H9 (cell line): ENCODE measurements around the gene GPC6. TPM values are rescaled to one million over a fixed set of nuclear protein-coding genes. Genes with fewer than 3 reads are reported as not detected.

Experiments used
- DNase-seq: peaks from one replicate; pipeline ENCODE4 v3.0.0-alpha.2; 2017
- H2AFZ ChIP-seq: one replicate; pipeline ENCODE4 v1.6.1; 2013; ENCODE audit warnings: mild to moderate bottlenecking, low read length, control low read depth, moderate library complexity
- H2AK5ac ChIP-seq: 2 replicates; pipeline ENCODE4 v1.6.1; 2013; ENCODE audit warnings: low read length, control low read depth, mixed read lengths; ENCODE audit not compliant: insufficient read length
- H2BK120ac ChIP-seq: one replicate; pipeline ENCODE4 v1.6.1; 2013; ENCODE audit warnings: low read depth, mild to moderate bottlenecking, low read length, control low read depth, inconsistent platforms; ENCODE audit not compliant: poor library complexity, severe bottlenecking
- H2BK12ac ChIP-seq: 2 replicates; pipeline ENCODE4 v1.6.1; 2013; ENCODE audit warnings: low read length, control low read depth, mixed read lengths, low read depth; ENCODE audit not compliant: insufficient read length
- H2BK15ac ChIP-seq: 2 replicates; pipeline ENCODE4 v1.6.1; 2013; ENCODE audit warnings: low read depth, low read length, control low read depth
- H2BK20ac ChIP-seq: one replicate; pipeline ENCODE4 v1.6.1; 2013; ENCODE audit warnings: low read depth, mild to moderate bottlenecking, low read length, control low read depth, inconsistent platforms; ENCODE audit not compliant: poor library complexity, severe bottlenecking
- H2BK5ac ChIP-seq: 2 replicates; pipeline ENCODE4 v1.6.1; 2013; ENCODE audit warnings: low read length, control low read depth, mixed read lengths; ENCODE audit not compliant: insufficient read length
- H3K14ac ChIP-seq: 2 replicates; pipeline ENCODE4 v1.6.1; 2013; ENCODE audit warnings: low read length, control low read depth; ENCODE audit not compliant: insufficient read depth
- H3K18ac ChIP-seq: 2 replicates; pipeline ENCODE4 v1.6.1; 2013; ENCODE audit warnings: low read depth, mild to moderate bottlenecking, mixed read lengths, low read length, control low read depth; ENCODE audit not compliant: insufficient read length
- H3K23ac ChIP-seq: 2 replicates; pipeline ENCODE4 v1.6.1; 2013; ENCODE audit warnings: low read length, control low read depth, mixed read lengths, low read depth; ENCODE audit not compliant: insufficient read length
- H3K23me2 ChIP-seq: 2 replicates; pipeline ENCODE4 v1.6.1; 2013; ENCODE audit warnings: low read depth, mild to moderate bottlenecking, mixed read lengths, low read length, control low read depth; ENCODE audit not compliant: insufficient read length, poor library complexity, severe bottlenecking
- H3K27ac ChIP-seq: 2 replicates; pipeline ENCODE4 v1.5.1; 2013; ENCODE audit warnings: low read length, control low read depth, mixed read lengths, low read depth; ENCODE audit not compliant: insufficient read length
- H3K27me3 ChIP-seq: 2 replicates; pipeline ENCODE4 v1.6.1; 2013; ENCODE audit warnings: low read length, control low read depth, inconsistent platforms; ENCODE audit not compliant: insufficient read depth
- H3K4ac ChIP-seq: 2 replicates; pipeline ENCODE4 v1.6.1; 2013; ENCODE audit warnings: low read depth, mild to moderate bottlenecking, control low read depth, inconsistent platforms, low read length, moderate library complexity
- H3K4me1 ChIP-seq: 2 replicates; pipeline ENCODE4 v1.6.1; 2013; ENCODE audit warnings: low read length, control low read depth, inconsistent platforms; ENCODE audit not compliant: insufficient read depth
- H3K4me2 ChIP-seq: 2 replicates; pipeline ENCODE4 v1.6.1; 2013; ENCODE audit warnings: low read length, control low read depth, mixed read lengths; ENCODE audit not compliant: insufficient read length, insufficient read depth
- H3K56ac ChIP-seq: 2 replicates; pipeline ENCODE4 v1.6.1; 2013; ENCODE audit warnings: low read depth, mild to moderate bottlenecking, mixed read lengths, low read length, control low read depth; ENCODE audit not compliant: insufficient read length
- H3K79me1 ChIP-seq: 2 replicates; pipeline ENCODE4 v1.6.1; 2013; ENCODE audit warnings: low read depth, mild to moderate bottlenecking, moderate library complexity, low read length, control low read depth, inconsistent platforms; ENCODE audit not compliant: insufficient read depth, poor library complexity, severe bottlenecking
- H3K79me2 ChIP-seq: 2 replicates; pipeline ENCODE4 v1.6.1; 2013; ENCODE audit warnings: low read length, control low read depth, inconsistent platforms; ENCODE audit not compliant: insufficient read depth
- H3K9ac ChIP-seq: 2 replicates; pipeline ENCODE4 v1.6.1; 2013; ENCODE audit warnings: low read length, control low read depth, mixed read lengths; ENCODE audit not compliant: insufficient read length; ENCODE audit errors: extremely low read depth
- H3K9me3 ChIP-seq: one replicate; pipeline ENCODE4 v1.6.1; 2013; ENCODE audit warnings: low read depth, low read length, inconsistent platforms; ENCODE audit not compliant: control insufficient read depth
- H3T11ph ChIP-seq: one replicate; pipeline ENCODE4 v1.6.1; 2013; ENCODE audit warnings: mild to moderate bottlenecking, low read length, control low read depth, inconsistent platforms
- H4K20me1 ChIP-seq: one replicate; pipeline ENCODE4 v1.6.1; 2013; ENCODE audit not compliant: control insufficient read depth, insufficient read length, insufficient read depth
- H4K5ac ChIP-seq: 2 replicates; pipeline ENCODE4 v1.6.1; 2013; ENCODE audit warnings: low read depth, mild to moderate bottlenecking, mixed read lengths, low read length, control low read depth; ENCODE audit not compliant: insufficient read length
- H4K8ac ChIP-seq: replicated peaks from 2 replicates; pipeline ENCODE4 v1.6.1; 2013; ENCODE audit warnings: low read length, control low read depth, mixed read lengths, low read depth; ENCODE audit not compliant: insufficient read length
- H4K91ac ChIP-seq: 2 replicates; pipeline ENCODE4 v1.6.1; 2013; ENCODE audit warnings: low read depth, mild to moderate bottlenecking, moderate library complexity, mixed read lengths, low read length, control low read depth; ENCODE audit not compliant: insufficient read length
- H3K27ac Mint-ChIP-seq, 3 experiments: 2 replicates in 2 of 3; 3 replicates in 1 of 3; pipeline ENCODE4 v1.8.0; 2020 to 2021; ENCODE audit warnings: mixed read lengths in 3 of 3, mild to moderate bottlenecking in 1 of 3, moderate library complexity in 1 of 3
- H3K27me3 Mint-ChIP-seq: 2 replicates; pipeline ENCODE4 v1.8.0; 2021; ENCODE audit warnings: low read depth, mild to moderate bottlenecking, moderate library complexity, mixed read lengths
- H3K36me3 Mint-ChIP-seq, 3 experiments: 2 replicates in 2 of 3; 3 replicates in 1 of 3; pipeline ENCODE4 v1.8.0; 2020 to 2021; ENCODE audit warnings: low read depth in 3 of 3, mixed read lengths in 3 of 3; ENCODE audit not compliant: insufficient read depth in 1 of 3
- H3K4me1 Mint-ChIP-seq, 2 experiments: 2 replicates each; pipeline ENCODE4 v1.8.0; 2020; ENCODE audit warnings: mixed read lengths in 2 of 2
- H3K4me3 Mint-ChIP-seq, 2 experiments: 2 replicates in 1 of 2; 3 replicates in 1 of 2; pipeline ENCODE4 v1.8.0; 2020 to 2021; ENCODE audit warnings: mild to moderate bottlenecking in 2 of 2, mixed read lengths in 2 of 2, moderate library complexity in 1 of 2
- H3K9me3 Mint-ChIP-seq, 2 experiments: 2 replicates in 1 of 2; 3 replicates in 1 of 2; pipeline ENCODE4 v1.8.0; 2020; ENCODE audit warnings: mild to moderate bottlenecking in 2 of 2, mixed read lengths in 2 of 2, moderate library complexity in 1 of 2
- CTCF ChIP-seq: fragments of 200-600 bp; sonication (generic); conservative IDR thresholded peaks from 3 replicates; pipeline ENCODE4 v1.8.0; 2021; ENCODE audit warnings: antibody characterized with exemption, mild to moderate bottlenecking
- WGBS: extraction: QIAGEN DNeasy Blood & Tissue Kit; methylation state at CpG from one replicate; pipeline ENCODE4 v1.1.7; 2013; ENCODE audit warnings: missing lambda C conversion rate, low lambda C conversion rate, mixed read lengths; ENCODE audit not compliant: insufficient read length; ENCODE audit errors: extremely low coverage; 5-methylcytosine and 5-hydroxymethylcytosine counted together
- total RNA-seq: library from RNA; stranded (reverse); gene quantifications from 2 replicates; pipeline ENCODE4 v1.2.1, GENCODE V29; 2021

The GPC6 gene
- total RNA-seq, 1 experiment from 2014 or later, result 15.6 TPM

- H3K27ac Mint-ChIP-seq, result no peak overlapping the region
- Histone ChIP-seq H3K79me2 (no peaks in the 10 kb centered on the region), H2BK15ac (no peak overlapping the region), H3K9ac (no peak overlapping the region), H3K4me2 (no peak overlapping the region), H3K23ac (no peak overlapping the region), H4K8ac (no peak overlapping the region), H4K20me1 (no peaks in the 10 kb centered on the region), H3K9me3 (no peaks in the 10 kb centered on the region), H2BK12ac (no peak overlapping the region), H3K4me1 (no peaks in the 10 kb centered on the region; the same call in 1 of the 2 replicates), H4K91ac (no peak overlapping the region), H3K4ac (no peak overlapping the region), H3K27me3 (no peaks in the 10 kb centered on the region), H3K14ac (no peak overlapping the region), H2BK120ac (no peak overlapping the region), H4K5ac (no peak overlapping the region), H2AFZ (no peak overlapping the region), H2BK20ac (no peak overlapping the region), H3K79me1 (no peaks in the 10 kb centered on the region), H3K23me2 (no peaks in the 10 kb centered on the region), H3K27ac (no peak overlapping the region), H2AK5ac (no peak overlapping the region), H3T11ph (no peak overlapping the region), H2BK5ac (no peak overlapping the region), H3K56ac (no peak overlapping the region), H3K18ac (no peak overlapping the region)
- no peak for TF ChIP-seq CTCF
- H3K36me3 Mint-ChIP-seq, result no peaks in the 10 kb centered on the region
- H3K9me3 Mint-ChIP-seq, result no peaks in the 10 kb centered on the region
- no peaks in the 10 kb centered on the region for H3K27me3 Mint-ChIP-seq
- DNase-seq, result no peak
- H3K4me3 Mint-ChIP-seq, result no peak overlapping the region
- H3K4me1 Mint-ChIP-seq, result peaks cover 0 to 6% of the 10 kb centered on the region in 2 experiments; a peak in 3 of 4 replicates
- whole genome bisulfite sequencing, result no CpG with 5 or more reads among the region's 2 CpGs
Observed at GRCh38 chr13:93797463-93797862, 570.9 kb downstream of the GPC6 start.
